ENCODE measurements around the gene CYBB.
"Not testable (repeated sequence)": the region's sequence is repeated elsewhere in the genome, so short reads cannot be mapped to it uniquely, and the experiment has no call there.

CYBB gene

DNA sequence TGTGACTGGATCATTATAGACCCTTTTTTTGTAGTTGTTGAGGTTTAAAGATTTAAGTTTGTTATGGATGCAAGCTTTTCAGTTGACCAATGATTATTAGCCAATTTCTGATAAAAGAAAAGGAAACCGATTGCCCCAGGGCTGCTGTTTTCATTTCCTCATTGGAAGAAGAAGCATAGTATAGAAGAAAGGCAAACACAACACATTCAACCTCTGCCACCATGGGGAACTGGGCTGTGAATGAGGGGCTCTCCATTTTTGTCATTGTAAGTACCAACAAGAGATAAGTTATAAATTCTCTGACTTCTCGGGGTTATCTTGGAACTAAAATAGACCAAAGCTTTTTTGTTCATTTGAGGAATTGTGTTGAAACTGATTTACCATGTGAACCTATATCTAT lies at the start of gene CYBB:
Gene CYBB (plus strand): TSS at position 203 of the 400 bp plus-strand sequence. CDS start 19 bp downstream, at position 222.
- no peak for DNase-seq

DNA sequence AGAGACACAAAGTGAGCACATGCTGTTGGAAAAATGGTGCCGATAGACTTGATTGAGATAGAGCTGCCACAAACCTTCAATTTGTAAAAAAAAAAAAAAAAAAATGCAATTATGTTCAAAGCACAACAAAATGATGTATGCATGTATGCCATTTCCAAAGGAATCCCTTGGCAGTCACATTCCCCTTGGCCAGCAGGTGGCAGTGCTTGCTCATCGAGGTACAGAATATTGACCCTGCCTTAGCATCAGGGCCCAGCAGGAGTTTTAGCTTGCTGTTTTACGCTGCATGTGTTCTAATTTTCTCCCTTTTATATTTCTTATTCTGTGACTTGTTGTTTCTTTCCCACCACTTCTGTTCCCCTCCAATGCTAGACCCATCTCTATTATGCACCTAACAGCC lies 34.5 kb upstream of the CYBB start:
- peak; percentile 81 for DNase-seq

DNA sequence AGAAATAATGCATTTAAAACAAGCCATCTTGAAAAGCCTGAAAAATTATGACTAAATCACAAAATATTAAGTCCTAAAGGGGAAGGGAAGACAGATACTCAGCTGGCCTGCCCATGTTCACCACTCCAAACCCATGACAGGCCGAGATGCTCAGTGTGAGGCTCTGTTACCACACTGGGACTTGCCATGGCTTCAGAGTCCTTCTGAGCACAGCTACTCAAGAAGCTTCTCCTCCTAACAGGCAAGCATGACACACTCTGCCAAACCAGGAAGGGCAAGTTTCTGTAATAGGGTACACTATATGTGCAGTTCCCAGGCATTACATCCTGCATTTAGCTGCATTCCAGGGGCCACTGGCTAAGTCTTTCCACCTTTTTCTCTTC lies 34.0 kb upstream of the CYBB start:
- DNase-seq = peak; percentile 7

DNA sequence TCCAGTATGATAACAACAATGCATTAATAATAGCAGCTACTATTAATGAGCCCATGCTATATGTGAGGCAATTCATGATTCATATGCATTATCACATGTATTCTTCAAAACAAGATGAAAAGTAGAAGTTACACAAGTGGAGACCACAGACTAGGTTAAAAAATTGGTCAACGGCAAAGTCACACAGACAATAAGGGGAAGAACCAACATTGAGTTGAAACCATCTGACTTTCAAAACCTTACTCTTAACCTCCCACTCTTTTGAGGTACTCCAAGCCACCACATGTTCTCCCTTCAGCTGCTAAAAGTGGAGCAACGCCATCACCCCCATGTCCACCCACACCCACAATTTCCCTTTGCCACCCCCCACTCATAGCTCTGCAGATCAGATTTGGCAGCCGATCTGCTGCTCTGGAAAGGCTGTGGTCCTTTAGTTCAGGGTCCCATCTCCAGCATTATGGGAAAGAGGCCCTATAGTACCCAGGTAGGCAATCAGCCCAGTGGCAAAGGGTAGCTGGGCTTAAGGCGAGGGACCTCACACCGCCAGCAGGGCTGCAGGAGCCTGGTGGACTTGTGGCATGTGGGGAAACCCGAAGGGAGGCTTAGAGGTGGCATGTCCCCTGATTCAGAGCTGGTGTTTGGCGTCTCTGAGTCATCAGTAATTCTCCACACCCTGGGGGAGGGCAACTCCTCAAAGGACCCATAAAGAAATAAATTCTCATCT lies 33.5 kb upstream of the CYBB start:
- DNase-seq = peak; percentile 41

DNA sequence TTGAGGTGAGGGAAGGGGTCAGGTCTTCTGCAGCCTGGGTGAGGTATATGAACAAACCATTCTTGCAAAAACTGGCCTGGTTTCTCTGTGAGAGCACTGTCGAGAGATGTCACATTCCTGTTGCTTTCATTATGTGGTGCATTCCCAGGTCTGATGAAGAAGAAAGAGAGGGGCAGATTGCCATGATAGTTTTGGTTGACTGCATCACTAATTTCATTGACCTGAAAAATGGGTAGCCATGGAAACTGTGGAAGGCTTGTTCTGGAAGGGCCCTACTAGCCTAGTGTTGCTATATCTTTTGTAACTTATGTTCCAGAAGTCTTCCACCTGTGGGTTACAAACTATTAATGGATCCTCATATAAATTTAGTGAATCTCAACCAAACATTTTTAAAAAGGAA lies 32.9 kb upstream of the CYBB start:
- DNase-seq = no peak

DNA sequence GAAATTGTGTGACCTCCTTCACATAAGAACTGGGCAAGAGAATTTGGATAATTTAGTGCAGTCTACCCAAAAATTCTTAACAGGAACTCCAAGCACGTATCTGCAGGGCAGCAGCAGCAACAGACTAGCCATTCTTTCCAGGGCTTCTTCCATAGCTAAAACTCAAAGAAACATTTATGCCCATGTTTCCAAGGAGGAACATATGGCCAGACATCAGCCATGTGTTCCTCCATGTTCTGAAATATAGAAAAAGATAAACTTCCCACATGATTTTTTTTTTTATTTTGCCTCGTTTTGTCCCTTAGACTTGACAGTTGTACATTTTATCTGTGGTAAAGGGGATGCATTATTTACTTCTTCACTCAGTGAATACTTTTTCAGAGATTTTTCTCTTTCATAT lies 27.6 kb upstream of the CYBB start:
- DNase-seq = no peak

DNA sequence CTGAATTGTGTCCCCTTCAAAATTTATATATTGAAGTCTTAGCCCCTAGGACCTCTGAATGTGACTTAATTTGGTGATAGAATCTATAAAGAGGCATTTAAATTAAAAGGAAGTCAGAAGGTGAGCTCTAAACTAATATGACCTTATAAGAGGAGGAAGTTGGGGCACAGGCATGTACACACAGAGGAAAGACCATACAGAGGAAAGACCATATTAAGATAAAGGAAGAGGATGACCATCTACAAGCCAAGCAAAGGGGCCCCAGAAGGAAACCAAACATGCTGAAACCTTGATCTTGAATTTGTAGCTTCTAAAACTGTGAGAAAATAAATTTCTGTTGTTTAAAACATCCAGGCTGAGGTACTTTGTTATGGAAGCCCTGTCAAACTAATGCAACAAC lies 26.9 kb upstream of the CYBB start:
- no peak for DNase-seq

DNA sequence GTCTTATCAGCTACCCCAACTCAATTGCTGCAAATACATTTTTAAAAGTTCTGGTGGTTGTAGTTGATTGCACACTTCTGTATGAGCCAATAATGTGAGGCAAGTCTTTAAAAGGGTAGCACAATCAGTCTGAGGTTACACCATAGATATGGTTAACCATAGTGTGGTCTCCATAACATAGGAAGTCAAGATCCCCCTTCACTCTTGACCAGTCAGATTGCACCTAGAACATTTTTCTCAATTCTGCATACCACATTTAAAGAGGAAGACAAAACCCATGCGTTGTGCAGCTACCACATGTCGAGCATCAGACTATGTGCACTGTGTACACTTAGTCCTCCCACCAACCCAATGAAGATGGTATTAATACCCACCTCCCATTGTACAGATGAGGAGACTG lies 26.5 kb upstream of the CYBB start:
- no peak for DNase-seq

DNA sequence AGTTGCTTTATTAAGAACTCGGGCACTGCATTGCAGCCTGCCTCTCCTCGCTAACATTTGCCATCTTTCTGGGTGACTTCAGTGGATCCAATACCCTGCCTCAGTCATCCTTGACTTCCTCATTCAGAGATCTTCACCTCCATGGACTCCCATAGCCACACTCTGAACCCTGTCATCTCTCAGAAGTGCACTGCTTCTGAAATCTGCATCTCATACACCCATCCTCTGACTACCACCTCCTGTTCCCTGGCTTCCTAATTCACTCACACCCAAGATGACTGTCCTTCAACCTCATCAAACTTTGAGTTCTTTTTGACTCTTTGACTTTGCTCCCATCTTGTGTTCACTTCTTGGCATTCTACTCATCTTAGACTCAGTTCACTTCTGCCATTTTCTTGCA lies 25.3 kb upstream of the CYBB start:
- peak; percentile 3 for DNase-seq

DNA sequence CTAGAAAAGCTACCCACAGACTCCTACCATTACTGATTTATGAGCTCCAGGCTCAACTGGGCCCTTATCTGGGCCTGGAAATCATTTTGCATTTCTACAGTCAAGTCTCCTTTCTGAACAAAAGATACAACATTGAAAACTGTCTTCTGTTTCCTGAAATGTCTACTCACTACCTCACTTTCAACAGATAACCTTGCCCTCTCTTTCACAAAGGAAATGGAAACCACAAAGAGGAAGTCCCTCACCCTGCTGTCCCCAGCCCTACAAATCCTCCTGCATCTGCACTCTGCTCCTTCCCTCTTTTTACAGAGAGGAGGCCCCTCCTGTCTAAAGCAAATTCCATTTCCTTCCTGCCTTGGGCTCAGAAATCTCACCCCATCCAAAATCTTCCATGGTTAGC lies 24.8 kb upstream of the CYBB start:
- peak; percentile 3 for DNase-seq

DNA sequence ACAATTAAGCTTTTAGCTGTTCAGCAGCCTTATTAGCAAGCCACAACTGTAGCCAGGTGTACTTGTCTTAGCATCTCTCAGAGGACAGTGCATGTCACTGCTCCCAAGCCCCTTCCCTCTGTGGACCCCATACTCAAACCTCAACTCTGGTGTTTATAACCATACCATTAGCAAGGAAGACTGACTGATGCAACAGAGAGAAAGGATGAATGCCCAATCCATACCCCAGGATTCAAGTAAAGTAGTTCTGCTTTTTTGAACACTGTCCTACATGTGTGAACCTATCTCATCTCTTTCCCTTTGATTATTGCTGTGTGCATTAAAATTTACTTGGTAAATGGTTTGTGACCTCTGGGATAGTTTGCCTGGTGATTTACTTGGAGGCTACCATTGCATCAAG lies 22.8 kb upstream of the CYBB start:
- no peak for DNase-seq

DNA sequence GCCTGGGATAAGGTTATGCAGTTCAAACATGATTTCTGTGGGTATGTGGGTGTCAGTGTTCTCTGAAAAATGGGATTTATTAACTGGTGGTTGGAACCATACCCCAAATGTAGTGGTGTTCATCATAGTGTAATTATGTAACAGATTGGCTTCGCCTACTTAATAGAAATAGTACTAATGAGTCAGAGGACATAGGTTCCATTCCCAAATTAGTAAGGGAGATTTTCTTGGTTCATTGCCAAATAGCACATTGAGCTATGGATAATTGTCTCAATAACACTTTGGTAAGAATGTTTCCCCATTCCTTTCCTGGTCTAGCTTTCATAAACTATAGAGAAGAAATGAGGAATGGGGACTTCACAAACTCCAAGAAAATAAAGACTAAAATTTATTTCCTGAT lies 20.5 kb upstream of the CYBB start:
- no peak for DNase-seq

DNA sequence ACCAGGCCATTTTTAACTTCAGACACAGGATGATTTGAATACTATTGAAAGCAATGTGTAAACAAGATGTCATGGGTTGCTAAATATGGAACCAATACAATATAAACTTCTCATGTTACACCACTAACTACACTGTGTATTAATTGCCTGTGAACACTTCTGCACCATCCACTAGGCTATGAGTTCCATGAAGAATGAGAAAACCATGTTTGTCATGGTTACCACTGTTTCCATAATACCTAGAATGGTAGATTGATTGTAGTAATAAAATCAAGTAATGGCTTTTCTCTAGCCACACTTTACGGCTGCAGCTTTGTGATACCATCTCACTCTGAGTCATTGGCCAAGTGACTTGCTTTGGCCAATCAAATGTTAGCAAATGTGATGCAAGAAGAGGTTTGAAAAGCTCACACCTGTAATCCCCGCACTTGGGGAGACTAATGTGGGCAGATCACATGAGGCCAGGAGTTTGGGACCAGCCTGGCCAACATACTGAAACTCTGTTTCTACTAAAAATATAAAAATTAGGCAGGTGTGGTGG lies 19.9 kb upstream of the CYBB start:
- no peak for DNase-seq

DNA sequence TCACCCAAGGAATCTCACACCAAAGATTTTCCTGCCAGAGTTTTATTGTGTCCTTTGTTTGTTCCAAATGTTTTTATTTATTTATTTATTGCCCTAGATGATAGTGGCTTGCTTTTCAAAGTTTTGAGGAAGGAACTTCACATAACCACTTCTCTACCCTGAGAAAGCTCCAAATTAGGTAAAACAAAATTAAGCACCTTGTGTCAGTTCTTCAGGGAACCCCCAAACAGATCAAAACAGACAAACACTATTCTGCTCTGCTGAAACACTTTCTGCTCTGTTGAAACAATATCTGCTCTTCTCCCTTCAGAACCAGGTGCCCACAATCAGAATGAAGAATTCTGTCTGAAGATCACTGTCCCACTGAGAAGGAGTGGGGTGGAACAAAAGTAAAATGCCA lies 16.5 kb upstream of the CYBB start:
- DNase-seq = no peak

DNA sequence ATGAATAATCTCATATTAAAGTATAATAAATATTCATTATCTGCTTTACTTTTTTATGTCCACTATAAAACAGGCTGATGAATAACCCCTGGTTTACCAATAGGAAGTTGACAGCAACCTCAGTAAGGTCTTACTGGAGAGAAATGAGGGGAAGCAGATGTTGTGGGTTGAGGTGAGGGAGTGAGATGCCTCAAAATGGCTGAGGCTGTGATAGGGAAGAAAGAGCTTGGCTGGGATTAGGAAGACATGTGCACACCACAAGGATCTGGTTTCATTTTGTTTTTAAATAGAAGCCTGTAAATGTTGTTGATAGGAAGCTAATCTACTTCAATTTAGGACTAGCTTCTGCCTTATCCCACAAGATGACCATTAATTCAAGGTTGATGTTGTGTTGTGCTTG lies 14.4 kb upstream of the CYBB start:
- no peak for DNase-seq

DNA sequence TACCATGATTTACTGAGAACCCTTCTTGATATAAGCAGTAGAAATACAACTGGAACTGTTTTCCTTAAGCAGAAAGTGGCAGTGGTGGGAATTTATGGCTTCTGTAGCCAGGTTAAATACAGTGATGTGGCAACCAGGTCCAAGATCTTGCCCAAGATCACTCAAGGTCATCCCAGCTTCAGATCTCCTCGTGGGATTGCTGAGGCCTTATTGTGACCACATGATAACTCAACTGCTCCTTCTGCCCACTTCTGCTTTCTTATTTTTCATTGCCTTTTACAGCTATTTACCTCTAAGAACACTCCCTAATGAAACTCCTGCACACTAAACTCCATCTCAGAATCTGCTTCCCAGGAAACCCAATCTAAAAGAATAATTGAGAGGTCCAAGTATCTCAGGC lies 12.4 kb upstream of the CYBB start:
- DNase-seq = no peak

DNA sequence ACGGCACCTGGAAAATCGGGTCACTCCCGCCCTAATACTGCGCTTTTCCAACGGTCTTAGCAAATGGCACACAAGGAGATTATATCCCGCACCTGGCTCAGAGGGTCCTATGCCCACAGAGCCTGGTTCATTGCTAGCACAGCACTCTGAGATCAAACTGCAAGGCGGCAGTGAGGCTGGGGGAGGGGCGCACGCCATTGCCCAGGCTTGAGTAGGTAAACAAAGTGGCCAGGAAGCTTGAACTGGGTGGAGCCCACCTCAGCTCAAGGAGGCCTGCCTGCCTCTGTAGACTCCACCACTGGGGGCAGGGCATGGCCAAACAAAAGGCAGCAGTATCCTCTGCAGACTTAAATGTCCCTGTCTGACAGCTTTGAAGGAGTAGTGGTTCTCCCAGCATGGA lies 11.0 kb upstream of the CYBB start:
- DNase-seq = not testable (repeated sequence)

DNA sequence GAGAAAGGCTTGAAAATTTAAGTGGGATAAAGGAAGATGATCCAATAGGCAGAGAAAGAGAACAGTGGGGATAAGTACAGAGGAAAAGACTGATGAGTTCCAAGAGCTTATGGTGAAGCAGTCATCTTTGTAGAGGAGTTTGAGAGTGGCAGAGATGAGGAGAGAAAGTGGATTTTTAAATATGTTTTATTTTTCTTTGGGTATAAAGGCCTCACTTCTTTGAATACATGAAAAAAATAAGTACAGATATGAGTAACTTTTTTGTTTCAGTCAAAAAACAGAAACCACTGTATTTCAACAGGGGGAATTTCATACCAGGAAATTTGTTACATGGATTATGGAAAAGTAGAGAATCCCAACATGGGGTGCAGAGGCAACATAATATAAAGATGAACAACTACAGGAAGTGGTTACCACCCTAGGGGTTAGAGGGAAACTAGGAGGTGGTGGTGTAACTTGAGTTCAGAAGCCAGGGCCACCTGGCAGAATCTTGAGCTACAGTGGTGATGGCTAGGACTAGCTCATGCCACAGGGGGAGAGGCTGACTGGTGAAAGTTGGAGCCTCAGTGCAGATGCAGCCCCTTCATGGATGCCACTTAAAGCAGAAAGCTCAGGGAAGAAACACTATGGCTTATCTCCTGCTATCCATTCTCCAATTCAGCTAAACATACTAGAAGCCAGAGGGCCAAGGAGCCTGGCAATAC lies 3.4 kb upstream of the CYBB start:
- DNase-seq = peak; percentile 2

DNA sequence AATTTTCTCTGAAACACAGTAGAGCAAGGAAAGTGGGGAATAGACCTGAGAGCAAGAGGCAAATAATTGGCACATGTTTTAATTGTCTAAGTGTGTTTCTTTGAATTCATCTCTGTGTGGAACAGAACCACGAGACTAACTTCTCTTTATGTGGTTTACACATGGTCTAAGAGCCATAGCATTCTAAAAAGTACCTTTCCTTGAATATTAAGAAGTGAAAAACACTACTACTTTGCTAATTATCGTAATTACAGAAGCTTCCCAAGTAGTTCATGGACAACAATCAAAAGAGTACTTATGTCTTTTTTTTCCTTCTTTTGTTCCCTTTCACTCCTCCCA lies 2.9 kb upstream of the CYBB start:
- no peak for DNase-seq

DNA sequence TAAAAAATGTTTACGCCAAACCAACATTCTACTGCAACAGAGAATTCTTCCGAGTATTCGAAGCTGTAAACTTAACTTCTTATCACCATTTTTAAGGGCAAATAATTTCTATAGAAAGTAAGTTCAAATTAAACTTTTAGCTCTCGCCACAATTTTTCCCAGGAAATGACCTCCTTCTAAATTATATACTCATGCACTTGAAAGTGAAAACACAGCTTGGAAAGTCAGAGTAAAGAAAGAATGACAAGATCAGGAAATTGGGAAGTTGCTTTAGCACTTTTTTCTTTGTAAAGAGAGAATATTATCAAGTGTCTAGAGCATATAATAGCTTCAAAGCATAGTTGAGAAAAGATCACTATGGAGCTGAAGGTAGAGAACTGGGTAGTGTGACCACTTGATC lies 1.2 kb downstream of the CYBB start:
- no peak for DNase-seq

DNA sequence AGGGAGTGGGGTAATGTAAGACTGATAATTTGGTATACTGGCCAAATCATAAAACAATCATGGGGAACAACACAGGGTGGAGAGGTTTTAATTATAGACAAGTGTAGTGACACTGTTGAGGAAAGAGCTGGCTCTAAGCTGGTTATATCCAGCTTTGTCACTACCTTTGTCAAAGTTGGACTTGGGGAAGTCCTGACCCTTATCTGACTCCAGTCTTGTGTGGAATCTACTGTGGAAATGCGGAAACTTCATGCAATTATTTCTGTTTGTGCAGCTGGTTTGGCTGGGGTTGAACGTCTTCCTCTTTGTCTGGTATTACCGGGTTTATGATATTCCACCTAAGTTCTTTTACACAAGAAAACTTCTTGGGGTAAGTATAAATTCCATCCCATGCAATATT lies 2.0 kb downstream of the CYBB start:
- DNase-seq = no peak

DNA sequence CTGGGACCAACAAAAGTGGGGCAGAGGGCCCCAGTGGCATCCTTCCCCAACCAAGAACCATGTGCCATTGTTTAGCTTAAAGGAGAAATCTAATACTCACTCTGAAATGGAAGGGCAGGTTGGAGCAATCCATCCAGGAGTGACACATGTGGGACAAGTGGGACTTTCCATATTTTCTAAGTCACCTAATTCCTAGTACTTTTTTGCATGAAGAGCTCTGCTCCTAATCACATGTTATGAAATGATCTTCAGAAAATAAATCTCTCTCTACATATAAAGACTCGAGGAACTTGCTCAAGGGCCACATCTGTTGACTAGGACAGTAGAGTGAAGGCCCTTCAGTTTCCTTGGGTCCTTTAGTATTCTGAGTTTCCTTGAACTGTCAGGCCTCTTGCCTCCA lies 2.5 kb downstream of the CYBB start:
- no peak for DNase-seq

DNA sequence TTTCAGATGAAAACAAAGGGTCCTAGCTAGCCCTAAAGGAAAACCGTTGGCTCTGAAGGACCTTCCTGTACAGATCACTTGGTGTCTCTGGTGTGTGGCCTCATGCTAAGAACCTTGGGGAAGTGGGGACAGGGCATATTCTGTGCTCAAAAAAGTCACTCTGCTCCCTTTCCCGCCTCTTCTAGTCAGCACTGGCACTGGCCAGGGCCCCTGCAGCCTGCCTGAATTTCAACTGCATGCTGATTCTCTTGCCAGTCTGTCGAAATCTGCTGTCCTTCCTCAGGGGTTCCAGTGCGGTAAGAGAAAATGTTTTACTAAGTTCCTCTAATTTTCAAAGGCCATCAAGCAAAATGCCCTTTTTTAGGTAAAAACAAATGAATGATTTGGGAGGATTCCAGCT lies 3.4 kb downstream of the CYBB start:
- no peak for DNase-seq

DNA sequence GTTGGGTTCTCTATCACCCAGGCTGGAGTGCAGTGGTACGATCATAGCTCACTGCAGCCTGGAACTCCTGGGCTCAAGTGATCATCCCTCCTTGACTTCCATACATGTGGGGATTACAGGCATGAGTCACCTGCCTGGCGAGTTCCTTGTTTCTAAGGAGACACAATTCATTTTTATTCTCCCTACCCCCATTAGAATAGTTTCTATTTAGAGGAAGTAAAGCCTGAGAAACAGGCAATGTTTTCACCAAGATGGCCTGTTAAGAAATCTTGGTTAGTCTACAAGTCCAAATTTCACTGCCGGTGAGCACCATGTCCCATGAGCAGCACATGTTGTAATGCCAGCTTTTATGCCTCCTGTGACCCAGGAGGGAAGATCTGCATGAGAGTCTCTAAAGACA lies 5.7 kb downstream of the CYBB start:
- DNase-seq = no peak

Data from activated CD4-positive, alpha-beta T cell treated with anti-CD3 and anti-CD28 coated beads for 48 hours (primary cell).